Progenitor cell of endocrine pancreas (in vitro differentiated cells): ENCODE data around the gene DLGAP4. TPM values are rescaled to one million over a fixed set of nuclear protein-coding genes. Genes with fewer than 3 reads are reported as not detected.
A peak's percentile ranks its signal among the peaks of the same experiment; 100 is the strongest.

Source experiments
- DNase-seq: peaks from one replicate; pipeline ENCODE4 v3.0.0; 2021; ENCODE audit warnings: low spot score; ENCODE audit not compliant: unreplicated experiment
- H3K27ac Mint-ChIP-seq: 2 replicates; pipeline ENCODE4 v1.8.0; 2021; ENCODE audit warnings: mild to moderate bottlenecking, moderate library complexity, mixed read lengths
- H3K27me3 Mint-ChIP-seq: 2 replicates; pipeline ENCODE4 v1.8.0; 2021; ENCODE audit warnings: mixed read lengths
- H3K36me3 Mint-ChIP-seq: 2 replicates; pipeline ENCODE4 v1.8.0; 2022; ENCODE audit warnings: mixed read lengths; ENCODE audit not compliant: insufficient read depth
- H3K4me1 Mint-ChIP-seq: 2 replicates; pipeline ENCODE4 v1.8.0; 2021; ENCODE audit warnings: low read depth, mixed read lengths
- H3K4me3 Mint-ChIP-seq: 2 replicates; pipeline ENCODE4 v1.8.0; 2021; ENCODE audit warnings: low read depth, mild to moderate bottlenecking, moderate library complexity, mixed read lengths
- H3K9me3 Mint-ChIP-seq: 2 replicates; pipeline ENCODE4 v1.8.0; 2021; ENCODE audit warnings: low read depth, mixed read lengths
- CTCF ChIP-seq: fragments of 200-600 bp; sonication (generic); IDR thresholded peaks from one replicate; pipeline ENCODE4 v1.5.0; 2021; ENCODE audit warnings: antibody characterized with exemption, mild to moderate bottlenecking; ENCODE audit not compliant: unreplicated experiment
- total RNA-seq: library from RNA; stranded (reverse); gene quantifications from 2 replicates; pipeline ENCODE4 v1.2.1, GENCODE V29; 2021

Gene DLGAP4
- total RNA-seq, 1 donor from 2014 or later = 109 TPM

GRCh38 chr20:36499723-36500501 is 193.8 kb downstream of the DLGAP4 start:
- Mint-ChIP-seq H3K4me1 (no peaks in the 10 kb centered on the region), H3K4me3 (no peak overlapping the region), H3K9me3 (no peaks in the 10 kb centered on the region), H3K27me3 (no peaks in the 10 kb centered on the region), H3K27ac (no peak overlapping the region), H3K36me3 (peaks cover 14% of the 10 kb centered on the region)
- no peak for TF ChIP-seq CTCF
- no peak for DNase-seq

- H3K27me3 Mint-ChIP-seq = no peaks in the 10 kb centered on the region
Measured at GRCh38 chr20:36501367-36502006, 195.3 kb downstream of the DLGAP4 start.

GRCh38 chr20:36504295-36504694 is 198.2 kb downstream of the DLGAP4 start:
- Mint-ChIP-seq H3K36me3 (peaks cover 14% of the 10 kb centered on the region), H3K9me3 (no peaks in the 10 kb centered on the region), H3K27me3 (no peaks in the 10 kb centered on the region), H3K27ac (no peak overlapping the region), H3K4me3 (no peak overlapping the region), H3K4me1 (no peaks in the 10 kb centered on the region)
- TF ChIP-seq CTCF = no peak
- DNase-seq = no peak

More at GRCh38 chr20:36501367-36502006, 195.3 kb downstream of the DLGAP4 start:
- H3K9me3 Mint-ChIP-seq = no peaks in the 10 kb centered on the region
- no peak overlapping the region for H3K4me3 Mint-ChIP-seq
- H3K4me1 Mint-ChIP-seq = no peaks in the 10 kb centered on the region
- peaks cover 13% of the 10 kb centered on the region for H3K36me3 Mint-ChIP-seq
- TF ChIP-seq CTCF = no peak
- no peak overlapping the region for H3K27ac Mint-ChIP-seq
- DNase-seq = no peak

- no peaks in the 10 kb centered on the region for H3K4me1 Mint-ChIP-seq
Measured at GRCh38 chr20:36506253-36506652, 200.1 kb downstream of the DLGAP4 start.

More at GRCh38 chr20:36506253-36506652, 200.1 kb downstream of the DLGAP4 start:
- Mint-ChIP-seq H3K4me3 (no peak overlapping the region), H3K36me3 (peaks cover 13% of the 10 kb centered on the region), H3K27me3 (no peaks in the 10 kb centered on the region), H3K27ac (no peak overlapping the region), H3K9me3 (no peaks in the 10 kb centered on the region)
- peak; percentile 23 for TF ChIP-seq CTCF
- no peak for DNase-seq
